HG02970 (cell line): Measurements from ENCODE around the gene HBA2.
"Not testable (repeated sequence)": the region's sequence is repeated elsewhere in the genome, so short reads cannot be mapped to it uniquely, and the experiment has no call there.

ENCODE experiments used
- ATAC-seq: cut with Tn5 transposase; IDR thresholded peaks from one replicate; pipeline ENCODE4 v1.9.1; 2021; ENCODE audit warnings: mild to moderate bottlenecking, moderate library complexity, moderate number of reproducible peaks; ENCODE audit not compliant: unreplicated experiment, low FRiP score

Gene HBA2

GRCh38 chr16:154217-155030 is 18.3 kb upstream of the HBA2 start:
- ATAC-seq: no peak

DNA sequence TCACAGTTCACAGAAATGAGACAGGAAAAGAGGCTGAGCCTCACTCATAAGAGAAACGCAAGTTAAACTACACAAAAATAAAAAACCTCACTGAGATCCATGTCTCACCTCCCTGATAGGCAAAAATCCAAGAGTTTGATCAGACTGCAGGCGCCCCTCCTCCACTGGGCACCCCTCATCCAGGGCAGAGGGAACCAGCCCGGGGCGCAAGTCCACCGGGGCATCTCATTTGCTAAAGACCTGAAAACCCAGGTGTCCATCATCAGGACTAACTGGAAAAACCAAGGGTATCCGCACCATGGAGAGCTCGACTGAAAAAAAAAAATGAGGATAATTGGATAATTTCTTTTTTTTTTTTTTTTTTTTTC is 17.7 kb upstream of the HBA2 start:
- ATAC-seq: no peak

DNA sequence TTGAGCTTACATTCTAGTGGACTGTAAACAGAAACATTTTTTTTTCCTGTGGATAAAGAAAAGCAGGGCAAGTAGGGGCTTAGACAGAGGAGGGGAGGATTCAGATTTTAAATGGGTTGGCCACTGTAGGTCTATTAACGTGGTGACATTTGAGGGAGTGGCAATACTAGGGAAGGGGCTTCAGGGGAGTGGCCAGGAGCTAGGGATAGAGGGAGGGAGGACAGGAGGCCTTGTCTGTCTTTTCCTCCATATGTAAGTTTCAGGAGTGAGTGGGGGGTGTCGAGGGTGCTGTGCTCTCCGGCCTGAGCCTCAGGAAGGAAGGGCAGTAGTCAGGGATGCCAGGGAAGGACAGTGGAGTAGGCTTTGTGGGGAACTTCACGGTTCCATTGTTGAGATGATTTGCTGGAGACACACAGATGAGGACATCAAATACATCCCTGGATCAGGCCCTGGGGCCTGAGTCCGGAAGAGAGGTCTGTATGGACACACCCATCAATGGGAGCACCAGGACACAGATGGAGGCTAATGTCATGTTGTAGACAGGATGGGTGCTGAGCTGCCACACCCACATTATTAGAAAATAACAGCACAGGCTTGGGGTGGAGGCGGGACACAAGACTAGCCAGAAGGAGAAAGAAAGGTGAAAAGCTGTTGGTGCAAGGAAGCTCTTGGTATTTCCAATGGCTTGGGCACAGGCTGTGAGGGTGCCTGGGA is 13.4 kb upstream of the HBA2 start:
- ATAC-seq: no peak

- ATAC-seq: not testable (repeated sequence)
Measured at GRCh38 chr16:160242-160641, 12.4 kb upstream of the HBA2 start.

DNA sequence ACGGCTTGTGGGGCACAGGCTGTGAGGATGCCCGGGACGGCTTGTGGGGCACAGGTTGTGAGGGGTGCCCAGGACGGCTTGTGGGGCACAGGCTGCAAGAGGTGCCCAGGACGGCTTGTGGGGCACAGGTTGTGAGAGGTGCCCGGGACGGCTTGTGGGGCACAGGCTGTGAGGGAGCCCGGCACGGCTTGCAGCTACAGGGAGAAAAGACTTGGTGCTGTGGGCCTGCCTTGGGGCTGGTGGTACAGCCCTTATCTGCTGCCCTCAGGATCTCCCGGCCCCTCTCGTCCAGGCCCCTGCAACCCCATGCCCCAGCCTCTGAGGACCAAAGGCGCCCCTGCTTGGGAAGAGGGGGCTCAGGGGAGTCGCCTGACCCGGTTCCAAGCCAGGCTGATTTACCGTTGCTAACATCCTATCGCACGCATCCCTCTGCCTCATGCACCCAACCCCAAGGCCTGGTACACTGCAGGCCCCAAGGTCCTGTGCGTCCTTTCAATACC is 11.9 kb upstream of the HBA2 start:
- no peak for ATAC-seq

- no peak for ATAC-seq
Measured at GRCh38 chr16:162271-162991, 10.2 kb upstream of the HBA2 start.

DNA sequence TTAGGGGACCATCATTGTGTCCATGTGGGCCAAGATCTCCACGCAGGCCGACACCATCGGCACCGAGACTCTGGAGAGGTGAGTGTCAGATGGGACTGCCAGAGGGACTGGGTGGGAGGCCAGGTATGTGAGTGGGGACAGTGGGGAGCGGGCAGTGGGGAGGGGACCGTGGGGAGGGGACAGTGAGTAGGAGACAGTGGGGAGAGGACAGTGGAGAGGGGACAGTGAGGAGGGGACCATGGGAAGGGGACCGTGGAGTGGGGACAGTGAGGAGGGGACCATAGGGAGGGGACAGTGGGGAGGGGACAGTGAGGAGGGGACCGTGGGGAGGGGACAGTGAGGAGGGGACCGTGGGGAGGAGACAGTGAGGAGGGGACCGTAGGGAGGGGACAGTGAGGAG is 9.5 kb upstream of the HBA2 start:
- ATAC-seq: not testable (repeated sequence)

DNA sequence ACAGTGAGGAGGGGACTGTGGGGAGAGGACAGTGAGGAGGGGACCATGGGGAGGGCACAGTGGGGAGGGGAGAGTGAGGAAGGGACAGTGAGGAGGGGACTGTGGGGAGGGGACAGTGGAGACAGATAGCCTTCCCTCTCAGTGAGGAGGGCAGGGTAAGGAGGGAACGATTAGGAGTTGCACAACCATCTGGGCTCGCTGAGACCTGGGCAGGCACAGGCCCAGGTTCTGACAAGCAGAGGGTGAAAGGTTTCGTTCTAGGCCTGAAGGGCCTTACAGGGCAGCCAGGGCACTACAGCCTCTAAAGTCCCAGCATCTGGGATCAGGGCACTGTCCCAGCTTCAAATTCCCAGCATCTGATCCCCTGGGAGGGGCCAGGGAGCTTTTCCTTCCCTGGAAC is 9.0 kb upstream of the HBA2 start:
- ATAC-seq: not testable (repeated sequence)

DNA sequence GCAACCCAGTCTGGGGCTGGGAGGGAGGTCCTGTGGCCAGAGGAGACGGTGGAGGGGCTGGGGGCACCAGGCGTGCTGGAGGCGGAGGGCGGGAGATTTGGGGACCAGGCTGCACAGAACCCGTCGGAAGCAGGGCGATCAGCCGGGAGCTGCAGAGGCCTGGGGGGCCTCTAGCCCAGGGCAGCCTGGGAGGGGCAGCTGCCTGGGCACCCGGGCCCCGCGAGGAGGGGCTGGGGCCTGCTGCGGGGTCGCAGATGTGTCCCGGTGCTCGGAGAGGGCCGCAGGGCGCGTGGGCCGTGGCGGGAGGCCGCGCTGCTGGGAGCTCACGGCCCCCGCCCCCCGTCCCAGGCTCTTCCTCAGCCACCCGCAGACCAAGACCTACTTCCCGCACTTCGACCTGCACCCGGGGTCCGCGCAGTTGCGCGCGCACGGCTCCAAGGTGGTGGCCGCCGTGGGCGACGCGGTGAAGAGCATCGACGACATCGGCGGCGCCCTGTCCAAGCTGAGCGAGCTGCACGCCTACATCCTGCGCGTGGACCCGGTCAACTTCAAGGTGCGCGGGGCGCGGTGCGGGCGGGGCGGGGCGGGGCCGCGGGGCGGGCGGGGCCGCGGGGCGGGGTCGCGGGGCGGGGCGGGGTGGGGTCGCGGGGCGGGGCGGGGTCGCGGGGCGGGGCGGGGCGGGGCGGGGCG is 8.4 kb upstream of the HBA2 start:
- ATAC-seq: not testable (repeated sequence)

DNA sequence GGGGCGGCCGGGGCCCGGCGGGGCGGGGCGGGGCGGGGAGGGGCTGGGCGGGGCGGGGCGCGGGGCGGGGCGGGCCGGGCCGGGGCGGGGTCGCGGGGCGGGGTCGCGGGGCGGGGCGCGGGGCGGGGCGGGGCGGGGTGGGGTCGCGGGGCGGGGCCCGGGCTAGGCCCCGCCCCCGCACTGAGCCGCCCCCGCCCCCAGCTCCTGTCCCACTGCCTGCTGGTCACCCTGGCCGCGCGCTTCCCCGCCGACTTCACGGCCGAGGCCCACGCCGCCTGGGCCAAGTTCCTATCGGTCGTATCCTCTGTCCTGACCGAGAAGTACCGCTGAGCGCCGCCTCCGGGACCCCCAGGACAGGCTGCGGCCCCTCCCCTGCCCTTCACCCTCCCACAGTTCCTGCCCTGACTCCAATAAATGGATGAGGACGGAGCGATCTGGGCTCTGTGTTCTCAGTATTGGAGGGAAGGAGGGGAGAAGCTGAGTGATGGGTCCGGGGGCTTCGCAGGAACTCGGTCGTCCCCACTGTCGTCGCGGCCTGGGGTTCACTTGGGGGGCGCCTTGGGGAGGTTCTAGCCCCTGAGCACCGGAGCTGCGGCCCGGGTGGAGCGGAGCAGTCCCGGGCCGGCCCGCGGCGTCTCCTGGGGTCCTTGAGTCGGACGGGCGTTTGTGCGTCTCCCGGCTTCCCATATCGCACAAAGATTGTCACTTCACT is 7.7 kb upstream of the HBA2 start:
- no peak for ATAC-seq

- ATAC-seq: no peak
Measured at GRCh38 chr16:165539-166374, 6.9 kb upstream of the HBA2 start, which contains the start of gene HBM. Gene HBM (plus strand): TSS chr16:165978. CDS start chr16:165998, 20 bp downstream.

DNA sequence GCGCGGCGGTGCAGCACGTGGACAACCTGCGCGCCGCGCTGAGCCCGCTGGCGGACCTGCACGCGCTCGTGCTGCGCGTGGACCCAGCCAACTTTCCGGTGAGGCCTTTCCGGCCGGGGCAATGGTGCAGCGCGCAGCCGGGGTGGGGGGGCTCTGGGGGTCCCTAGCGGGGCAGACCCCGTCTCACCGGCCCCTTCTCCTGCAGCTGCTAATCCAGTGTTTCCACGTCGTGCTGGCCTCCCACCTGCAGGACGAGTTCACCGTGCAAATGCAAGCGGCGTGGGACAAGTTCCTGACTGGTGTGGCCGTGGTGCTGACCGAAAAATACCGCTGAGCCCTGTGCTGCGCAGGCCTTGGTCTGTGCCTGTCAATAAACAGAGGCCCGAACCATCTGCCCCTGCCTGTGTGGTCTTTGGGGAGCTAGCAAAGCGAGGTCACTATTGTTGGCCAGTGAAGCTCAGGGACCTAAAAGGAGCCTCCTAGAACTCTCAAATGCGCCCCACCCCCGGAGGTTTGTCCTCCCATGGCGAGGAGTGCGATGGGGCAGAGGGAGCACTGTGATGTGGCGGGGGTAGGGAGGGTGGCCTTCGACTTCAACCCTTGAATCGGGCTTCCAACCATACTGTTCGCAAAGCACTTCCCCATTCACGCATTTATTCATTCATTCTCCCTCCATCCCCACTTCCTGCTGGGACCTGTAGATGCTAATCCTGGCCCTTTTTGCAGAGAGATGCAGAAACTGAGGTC is 6.1 kb upstream of the HBA2 start:
- no peak for ATAC-seq

- ATAC-seq: no peak
Measured at GRCh38 chr16:167122-167690, 5.5 kb upstream of the HBA2 start.

DNA sequence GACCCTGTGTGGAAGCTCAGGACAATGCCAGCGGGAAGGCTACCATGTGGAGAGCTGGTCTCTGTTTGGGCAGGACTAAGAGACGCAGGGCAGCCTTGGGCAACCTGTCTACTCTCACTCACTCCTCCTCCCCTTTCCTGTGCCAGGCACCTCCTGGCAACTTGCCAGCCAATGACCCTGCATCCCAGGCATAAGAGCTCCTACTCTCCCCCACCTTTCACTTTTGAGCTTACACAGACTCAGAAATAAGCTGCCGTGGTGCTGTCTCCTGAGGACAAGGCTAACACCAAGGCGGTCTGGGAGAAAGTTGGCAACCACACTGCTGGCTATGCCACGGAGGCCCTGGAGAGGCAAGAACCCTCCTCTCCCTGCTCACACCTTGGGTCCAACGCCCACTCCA is 4.3 kb upstream of the HBA2 start:
- ATAC-seq: no peak

- no peak for ATAC-seq
Measured at GRCh38 chr16:169014-169413, 3.7 kb upstream of the HBA2 start.

DNA sequence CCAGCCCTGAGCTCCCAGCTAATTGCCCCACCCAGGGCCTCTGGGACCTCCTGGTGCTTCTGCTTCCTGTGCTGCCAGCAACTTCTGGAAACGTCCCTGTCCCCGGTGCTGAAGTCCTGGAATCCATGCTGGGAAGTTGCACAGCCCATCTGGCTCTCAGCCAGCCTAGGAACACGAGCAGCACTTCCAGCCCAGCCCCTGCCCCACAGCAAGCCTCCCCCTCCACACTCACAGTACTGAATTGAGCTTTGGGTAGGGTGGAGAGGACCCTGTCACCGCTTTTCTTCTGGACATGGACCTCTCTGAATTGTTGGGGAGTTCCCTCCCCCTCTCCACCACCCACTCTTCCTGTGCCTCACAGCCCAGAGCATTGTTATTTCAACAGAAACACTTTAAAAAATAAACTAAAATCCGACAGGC is 2.6 kb upstream of the HBA2 start:
- not testable (repeated sequence) for ATAC-seq

DNA sequence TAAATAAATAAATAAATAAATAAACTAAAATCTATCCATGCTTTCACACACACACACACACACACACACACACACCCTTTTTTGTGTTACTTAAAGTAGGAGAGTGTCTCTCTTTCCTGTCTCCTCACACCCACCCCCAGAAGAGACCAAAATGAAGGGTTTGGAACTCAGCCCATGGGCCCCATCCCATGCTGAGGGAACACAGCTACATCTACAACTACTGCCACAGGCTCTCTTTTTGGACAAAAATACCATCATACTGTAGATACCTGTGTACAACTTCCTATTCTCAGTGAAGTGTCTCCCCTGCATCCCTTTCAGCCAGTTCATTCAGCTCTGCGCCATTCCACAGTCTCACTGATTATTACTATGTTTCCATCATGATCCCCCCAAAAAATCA is 1.9 kb upstream of the HBA2 start:
- ATAC-seq: no peak
